ENCODE measurements around the gene PRXL2A.

The PRXL2A gene

DNA sequence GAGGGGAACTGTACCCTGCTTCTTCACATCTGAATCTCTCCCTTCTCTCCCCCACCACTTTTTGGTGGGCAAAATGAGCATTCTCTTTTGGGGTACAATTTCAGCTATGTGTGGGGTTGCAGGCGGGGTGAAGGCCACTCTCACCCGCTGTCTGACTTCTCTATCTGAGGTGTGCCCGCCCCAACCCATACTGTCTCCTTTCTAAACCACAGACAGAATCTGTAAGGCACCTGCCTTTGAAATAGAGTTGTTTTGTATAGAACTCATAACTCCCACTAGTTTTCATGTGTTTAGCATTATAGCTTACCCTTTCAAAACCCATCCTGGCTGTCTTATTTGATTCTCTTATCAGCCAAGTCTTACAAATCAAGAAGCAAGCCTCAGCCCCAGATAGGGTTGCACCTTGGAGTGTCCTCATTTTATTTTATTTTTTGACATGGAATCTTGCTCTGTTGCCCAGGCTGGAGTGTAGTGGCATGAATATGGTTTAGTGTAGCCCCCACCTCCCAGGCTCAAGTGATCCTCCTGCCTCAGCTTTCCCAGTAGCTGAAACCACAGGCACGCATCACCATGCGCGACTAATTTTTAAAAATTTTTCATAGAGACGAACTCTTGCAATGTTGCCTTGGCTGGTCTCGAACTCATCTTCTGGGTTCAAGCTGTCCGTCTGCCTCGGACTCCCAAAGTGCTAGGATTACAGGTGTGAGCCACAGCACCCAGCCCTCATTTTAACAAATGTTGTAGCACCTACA lies 57.7 kb downstream of the PRXL2A start:
- DNase-seq (ENCODE audit: extremely low spot score) = no peak
- TF ChIP-seq, protein P1, sequence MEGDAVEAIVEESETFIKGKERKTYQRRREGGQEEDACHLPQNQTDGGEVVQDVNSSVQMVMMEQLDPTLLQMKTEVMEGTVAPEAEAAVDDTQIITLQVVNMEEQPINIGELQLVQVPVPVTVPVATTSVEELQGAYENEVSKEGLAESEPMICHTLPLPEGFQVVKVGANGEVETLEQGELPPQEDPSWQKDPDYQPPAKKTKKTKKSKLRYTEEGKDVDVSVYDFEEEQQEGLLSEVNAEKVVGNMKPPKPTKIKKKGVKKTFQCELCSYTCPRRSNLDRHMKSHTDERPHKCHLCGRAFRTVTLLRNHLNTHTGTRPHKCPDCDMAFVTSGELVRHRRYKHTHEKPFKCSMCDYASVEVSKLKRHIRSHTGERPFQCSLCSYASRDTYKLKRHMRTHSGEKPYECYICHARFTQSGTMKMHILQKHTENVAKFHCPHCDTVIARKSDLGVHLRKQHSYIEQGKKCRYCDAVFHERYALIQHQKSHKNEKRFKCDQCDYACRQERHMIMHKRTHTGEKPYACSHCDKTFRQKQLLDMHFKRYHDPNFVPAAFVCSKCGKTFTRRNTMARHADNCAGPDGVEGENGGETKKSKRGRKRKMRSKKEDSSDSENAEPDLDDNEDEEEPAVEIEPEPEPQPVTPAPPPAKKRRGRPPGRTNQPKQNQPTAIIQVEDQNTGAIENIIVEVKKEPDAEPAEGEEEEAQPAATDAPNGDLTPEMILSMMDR (IDR thresholded peaks at IDR 0.05; ENCODE audit: control extremely low read depth, extremely low read depth, low read depth, missing control alignments) = no peak
- ChIA-PET CTCF (interaction anchor here (1.7 to 50.4 kb wide), 3 partner anchors 9 to 43 kb away, joined by 4 to 1060 read pairs (median 55); no protein-coding TSS in a partner anchor), POLR2A (no interaction called here)

DNA sequence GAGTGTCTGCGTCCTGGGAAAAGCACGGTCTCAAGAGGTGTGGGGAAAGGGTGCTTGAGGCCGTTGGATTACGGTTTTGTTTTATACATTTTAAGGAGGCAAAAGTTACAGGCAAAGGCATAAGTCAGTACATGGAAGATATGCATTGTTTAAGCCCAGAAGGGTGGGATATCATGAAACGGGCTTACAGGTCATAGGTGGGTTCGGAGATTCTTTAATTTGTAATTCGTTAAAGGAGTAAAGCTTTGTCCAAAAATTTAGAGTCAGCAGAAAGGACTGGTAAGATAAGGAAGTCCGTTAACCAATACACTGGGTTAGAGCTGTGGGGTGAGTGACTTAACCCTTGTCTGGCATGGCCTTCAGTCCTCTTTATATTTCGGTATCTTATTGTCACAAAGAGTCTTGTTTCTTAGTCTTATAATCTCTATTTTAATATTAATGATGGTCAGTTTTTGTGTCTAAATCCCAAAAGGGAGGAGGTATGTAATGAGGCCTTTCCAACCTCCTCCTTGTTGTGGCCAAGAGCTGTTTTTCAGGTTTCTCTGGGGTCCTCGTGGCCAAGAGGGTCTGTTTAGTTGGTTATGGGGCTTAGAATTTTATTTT lies 58.5 kb downstream of the PRXL2A start:
- TF ChIP-seq, protein P1 (IDR thresholded peaks at IDR 0.05; ENCODE audit: control extremely low read depth, extremely low read depth, low read depth, missing control alignments) = no peak
- POLR2A ChIA-PET = no interaction called here
- CTCF ChIA-PET = interaction anchor here (1.5 to 50.4 kb wide), 5 partner anchors 8 to 42 kb away, joined by 4 to 1060 read pairs (median 31); no protein-coding TSS in a partner anchor
- DNase-seq (ENCODE audit: extremely low spot score) = no peak

DNA sequence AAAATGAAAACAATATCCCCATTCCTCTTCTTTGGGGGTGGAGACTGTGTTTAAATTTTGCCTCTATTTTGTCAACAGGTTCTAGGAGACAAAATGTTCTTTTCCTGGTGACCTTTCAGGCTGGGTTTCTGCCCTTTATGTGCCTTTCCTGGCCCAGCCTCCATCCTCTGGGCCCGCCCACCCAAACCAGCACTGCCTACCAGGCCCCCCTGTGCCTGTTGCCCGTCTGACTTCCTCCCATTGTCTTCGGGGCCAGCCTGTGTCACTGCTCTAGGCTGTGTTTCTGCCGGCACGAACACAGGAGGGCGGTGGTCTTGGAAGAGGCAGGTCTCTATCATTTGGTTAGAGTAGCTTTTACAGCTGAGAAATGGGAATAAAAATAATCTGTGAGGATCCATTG lies 59.7 kb downstream of the PRXL2A start:
- ChIA-PET POLR2A (no interaction called here), CTCF (interaction anchor here (1.5 to 50.4 kb wide), 3 partner anchors 9 to 41 kb away, joined by 5 to 1060 read pairs (median 31); no protein-coding TSS in a partner anchor)
- TF ChIP-seq, protein P1 (IDR thresholded peaks at IDR 0.05; ENCODE audit: control extremely low read depth, extremely low read depth, low read depth, missing control alignments) = no peak
- no peak for DNase-seq (ENCODE audit: extremely low spot score)

DNA sequence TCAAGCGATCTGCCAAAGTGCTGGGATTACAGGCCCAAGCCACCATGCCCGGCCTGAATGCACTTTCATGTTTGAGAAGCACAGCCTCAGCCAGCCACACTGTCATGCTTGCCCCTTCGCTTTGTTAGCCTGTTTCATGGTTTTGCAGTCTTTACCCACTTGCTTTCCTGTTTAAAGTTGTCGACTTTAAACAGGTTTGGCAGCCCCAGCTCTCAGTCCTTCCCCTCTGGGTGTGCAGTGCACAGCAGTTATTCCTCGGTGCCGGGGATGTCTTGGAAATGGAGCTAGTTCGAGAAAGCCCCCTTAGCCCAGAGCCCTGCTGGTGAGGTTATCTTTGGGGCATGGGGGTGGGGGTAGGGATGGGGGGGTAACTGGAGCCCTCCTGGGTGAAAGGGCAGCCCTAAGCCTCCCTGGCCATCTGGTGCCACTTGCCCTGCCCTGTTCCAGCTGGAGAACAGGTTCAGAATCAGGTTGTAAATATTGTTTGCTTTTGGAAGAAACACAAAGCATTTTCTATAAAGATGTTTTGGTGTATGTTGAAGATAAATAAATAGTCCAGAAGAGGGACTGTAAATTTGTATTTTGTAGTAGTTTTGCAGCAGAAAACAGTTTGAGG lies 60.6 kb downstream of the PRXL2A start:
- no peak for DNase-seq (ENCODE audit: extremely low spot score)
- ChIA-PET POLR2A (no interaction called here), CTCF (interaction anchor here (1.5 to 50.4 kb wide), 4 partner anchors 8 to 40 kb away, joined by 3 to 1060 read pairs (median 32); no protein-coding TSS in a partner anchor)
- TF ChIP-seq, protein P1 (IDR thresholded peaks at IDR 0.05; ENCODE audit: control extremely low read depth, extremely low read depth, low read depth, missing control alignments) = no peak

DNA sequence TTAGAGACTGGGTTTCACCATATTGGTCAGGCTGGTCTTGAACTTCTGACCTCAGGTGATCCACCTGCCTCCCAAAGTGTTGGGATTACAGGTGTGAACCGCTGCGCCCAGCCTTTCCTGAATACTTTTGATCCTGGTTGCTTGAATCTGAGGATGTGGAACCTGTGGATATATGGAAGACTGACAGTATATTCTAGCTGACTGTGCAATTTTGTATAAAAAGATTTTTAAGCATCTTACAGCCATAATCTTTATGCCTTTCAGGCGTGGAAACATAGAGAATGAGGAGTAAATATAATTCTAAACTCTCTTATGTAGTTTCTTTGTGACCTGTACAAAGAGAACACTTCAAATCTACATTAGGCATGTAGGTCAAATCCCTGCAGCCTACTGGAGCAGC lies 61.9 kb downstream of the PRXL2A start:
- ChIA-PET POLR2A (no interaction called here), CTCF (interaction anchor here (0.7 to 50.4 kb wide), 7 partner anchors 10 to 93 kb away, joined by 3 to 1060 read pairs (median 4); no protein-coding TSS in a partner anchor)
- TF ChIP-seq, protein P1 (IDR thresholded peaks at IDR 0.05; ENCODE audit: control extremely low read depth, extremely low read depth, low read depth, missing control alignments) = no peak
- no peak for DNase-seq (ENCODE audit: extremely low spot score)

DNA sequence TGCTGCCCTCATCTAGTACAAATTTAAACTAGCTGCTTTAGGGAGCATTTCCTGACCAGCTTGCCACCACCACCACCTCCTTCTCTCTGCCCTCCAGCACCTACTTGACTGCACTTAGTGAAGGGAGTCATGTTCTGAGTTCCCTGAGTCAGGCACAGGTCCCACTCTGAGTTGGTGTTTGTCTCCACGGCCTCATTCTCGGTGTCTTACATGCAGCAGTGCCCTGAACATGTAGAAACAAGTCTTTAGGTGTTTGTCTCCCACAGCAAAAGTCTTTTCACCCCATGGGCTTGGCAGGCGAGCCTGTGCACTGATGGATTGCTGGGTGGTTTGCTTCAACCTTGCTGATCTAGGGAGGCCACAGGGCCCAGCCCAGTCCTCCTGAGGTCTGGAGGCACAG lies 62.6 kb downstream of the PRXL2A start:
- ChIA-PET CTCF (interaction anchor here (0.7 to 50.4 kb wide), 9 partner anchors 7 to 93 kb away, joined by 3 to 1060 read pairs (median 6); no protein-coding TSS in a partner anchor), POLR2A (no interaction called here)
- DNase-seq (ENCODE audit: extremely low spot score) = no peak
- TF ChIP-seq, protein P1 (IDR thresholded peaks at IDR 0.05; ENCODE audit: control extremely low read depth, extremely low read depth, low read depth, missing control alignments) = no peak

All from GM10248 (cell line).